DOHH2 (cell line): ENCODE measurements around the gene CABLES1.

ENCODE experiments used
- H3F3A ChIP-seq: fragments of 200-600 bp; sonication (generic), shearing (Covaris generic); 2 replicates; pipeline ENCODE4 v1.6.0; 2016; ENCODE audit warnings: antibody characterized with exemption, mild to moderate bottlenecking; ENCODE audit not compliant: control insufficient read depth, insufficient read depth
- H3K27ac ChIP-seq: fragments of 200-600 bp; sonication (generic); 2 replicates; pipeline ENCODE4 v1.5.1; 2014; ENCODE audit warnings: low read depth, mild to moderate bottlenecking, low read length, moderate library complexity
- H3K27me3 ChIP-seq: fragments of 200-600 bp; sonication (generic); 2 replicates; pipeline ENCODE4 v1.6.1; 2014; ENCODE audit warnings: mild to moderate bottlenecking, low read length, mixed read lengths; ENCODE audit not compliant: control insufficient read depth
- H3K36me3 ChIP-seq: fragments of 200-600 bp; sonication (generic); 2 replicates; pipeline ENCODE4 v1.6.1; 2014; ENCODE audit warnings: mild to moderate bottlenecking, low read length, moderate library complexity, mixed read lengths; ENCODE audit not compliant: control insufficient read depth
- H3K4me1 ChIP-seq: fragments of 200-600 bp; sonication (generic); 2 replicates; pipeline ENCODE4 v1.6.1; 2014; ENCODE audit warnings: mild to moderate bottlenecking, low read length, mixed read lengths; ENCODE audit not compliant: control insufficient read depth
- H3K4me2 ChIP-seq: fragments of 200-600 bp; sonication (generic); 2 replicates; pipeline ENCODE4 v1.6.0; 2014; ENCODE audit warnings: mild to moderate bottlenecking, low read length, moderate library complexity
- H3K4me3 ChIP-seq: fragments of 200-600 bp; sonication (generic); 2 replicates; pipeline ENCODE4 v1.5.1; 2014; ENCODE audit warnings: mild to moderate bottlenecking, low read length, mixed read lengths
- H3K79me2 ChIP-seq: fragments of 200-600 bp; sonication (generic); 2 replicates; pipeline ENCODE4 v1.6.1; 2014; ENCODE audit warnings: mild to moderate bottlenecking, low read length, mixed read lengths; ENCODE audit not compliant: control insufficient read depth
- H3K9me2 ChIP-seq: fragments of 200-600 bp; sonication (generic); replicated peaks from 2 replicates; pipeline ENCODE4 v1.6.1; 2014; ENCODE audit warnings: mild to moderate bottlenecking, low read length, mixed read lengths; ENCODE audit not compliant: control insufficient read depth
- H3K9me3 ChIP-seq: fragments of 200-600 bp; sonication (generic); 2 replicates; pipeline ENCODE4 v1.6.1; 2014; ENCODE audit warnings: antibody characterized with exemption, low read length, mixed read lengths; ENCODE audit not compliant: control insufficient read depth, insufficient read depth
- H4K20me1 ChIP-seq: fragments of 200-600 bp; sonication (generic); 2 replicates; pipeline ENCODE4 v1.6.0; 2014; ENCODE audit warnings: low read depth, mild to moderate bottlenecking, antibody characterized with exemption, low read length, moderate library complexity; ENCODE audit not compliant: control insufficient read depth, insufficient read depth
- EZH2phosphoT487 ChIP-seq: fragments of 200-600 bp; sonication (generic); IDR thresholded peaks from 2 replicates; pipeline ENCODE4 v1.6.1; 2017; ENCODE audit warnings: borderline replicate concordance, mild to moderate bottlenecking, antibody characterized with exemption, low read length, moderate library complexity, mixed read lengths
- TF ChIP-seq, protein P1 (sequence below): fragments of 200-600 bp; sonication (generic); IDR thresholded peaks from one replicate; pipeline ENCODE4 v1.5.1; 2014; ENCODE audit warnings: antibody characterized with exemption, mild to moderate bottlenecking, low read depth, low read length; ENCODE audit not compliant: poor library complexity, severe bottlenecking

Gene CABLES1

DNA sequence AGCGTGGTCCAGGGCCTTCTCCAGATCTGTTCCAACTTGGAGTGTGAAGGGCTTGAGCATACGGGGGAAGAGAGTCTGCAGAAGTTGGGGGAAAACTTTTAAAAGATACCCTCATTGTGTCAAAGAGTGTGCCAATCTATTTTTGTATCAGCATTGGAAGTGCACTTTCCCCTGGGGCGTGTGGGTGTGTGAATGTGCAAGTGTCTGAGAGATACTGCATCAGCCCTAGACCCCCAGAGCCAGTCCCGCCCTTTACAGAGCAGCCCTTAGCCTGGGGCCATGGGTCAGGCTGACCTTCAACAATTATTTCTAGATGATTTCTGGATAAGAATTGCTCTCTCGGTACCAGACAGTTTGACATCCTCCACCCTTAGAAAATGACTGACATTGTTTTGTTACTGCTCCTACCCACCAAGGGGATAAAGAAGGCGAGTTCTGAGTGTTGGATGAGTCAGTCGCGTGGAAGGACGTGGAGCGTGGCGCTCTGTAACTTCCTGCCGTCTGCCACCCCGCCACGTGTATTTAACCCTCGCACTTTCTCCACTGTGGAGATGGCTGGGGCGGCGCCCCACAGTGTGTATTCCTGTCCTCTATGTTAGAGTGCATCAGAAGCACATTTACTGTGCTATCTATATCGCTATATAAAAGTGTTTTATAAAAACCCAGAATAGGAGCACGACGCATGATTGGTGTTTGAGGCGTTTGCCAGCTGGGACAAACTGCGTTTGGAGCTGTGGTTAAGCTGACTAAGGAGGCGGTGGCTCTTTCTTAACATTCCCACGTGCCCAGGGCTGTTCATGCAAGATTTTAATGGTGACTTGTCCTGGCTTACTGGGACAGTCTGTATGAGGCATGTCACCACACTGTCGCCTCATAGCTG is 122.6 kb downstream of the CABLES1 start:
- H3K27ac ChIP-seq: no peak overlapping the region

DNA sequence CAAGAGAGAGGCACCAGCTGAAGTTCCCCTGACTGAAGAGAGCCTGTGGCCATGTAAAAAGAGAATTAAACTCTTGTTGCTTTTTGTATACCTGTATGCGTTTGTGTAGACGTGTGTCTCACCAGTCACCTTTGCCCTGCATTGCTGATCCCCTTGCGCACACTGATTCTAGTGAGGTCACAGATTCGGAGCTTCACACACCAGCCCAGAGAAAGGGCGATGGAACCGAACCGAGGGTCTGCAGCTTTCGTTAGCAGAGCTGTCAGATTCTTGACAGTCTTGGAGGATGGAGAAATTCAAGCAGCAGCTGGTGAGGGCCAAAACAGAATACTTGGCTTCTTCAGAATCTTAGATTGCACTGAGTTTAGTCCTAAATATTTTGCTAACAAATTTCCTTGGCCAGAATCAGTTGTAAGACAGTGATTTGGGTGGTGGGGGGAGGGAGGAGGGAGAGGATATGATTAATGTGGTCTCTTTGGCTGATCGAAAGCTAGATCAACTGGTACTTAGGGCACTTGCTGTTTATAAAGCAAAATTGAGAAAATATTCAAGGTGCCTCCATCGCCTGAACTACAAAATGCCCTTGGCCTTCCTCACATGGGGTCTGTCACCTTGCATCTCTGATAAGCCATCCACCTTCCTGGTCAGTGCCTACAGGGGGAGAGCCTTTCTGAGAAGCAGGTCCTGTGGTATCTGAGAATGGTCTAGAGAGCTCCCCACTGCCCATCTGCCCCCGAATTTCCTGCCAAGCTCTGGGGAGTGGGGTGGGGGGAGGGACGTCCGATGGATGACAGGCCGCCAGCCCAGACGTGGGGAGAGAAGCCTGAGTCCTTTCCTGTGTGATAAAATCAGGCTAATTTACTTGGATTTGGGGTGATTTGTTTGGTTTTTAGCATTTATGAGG is 123.5 kb downstream of the CABLES1 start:
- Histone ChIP-seq H3K4me3 (peak overlapping the region; percentile 62), H4K20me1 (no peaks in the 10 kb centered on the region), H3K27ac (peak overlapping the region; percentile 36; the same call in 1 of the 2 replicates), H3K27me3 (no peaks in the 10 kb centered on the region), H3F3A (0 out of 2 replicates have a peak, but pooled peaks cover 3% of the 10 kb centered on the region), H3K36me3 (no peaks in the 10 kb centered on the region; the same call in 1 of the 2 replicates), H3K79me2 (no peaks in the 10 kb centered on the region), H3K9me2 (no peaks in the 10 kb centered on the region), H3K4me1 (peaks cover 39% of the 10 kb centered on the region), H3K9me3 (no peaks in the 10 kb centered on the region), H3K4me2 (peak overlapping the region; percentile 69)
- no peak for TF ChIP-seq EZH2phosphoT487
- TF ChIP-seq, protein P1, sequence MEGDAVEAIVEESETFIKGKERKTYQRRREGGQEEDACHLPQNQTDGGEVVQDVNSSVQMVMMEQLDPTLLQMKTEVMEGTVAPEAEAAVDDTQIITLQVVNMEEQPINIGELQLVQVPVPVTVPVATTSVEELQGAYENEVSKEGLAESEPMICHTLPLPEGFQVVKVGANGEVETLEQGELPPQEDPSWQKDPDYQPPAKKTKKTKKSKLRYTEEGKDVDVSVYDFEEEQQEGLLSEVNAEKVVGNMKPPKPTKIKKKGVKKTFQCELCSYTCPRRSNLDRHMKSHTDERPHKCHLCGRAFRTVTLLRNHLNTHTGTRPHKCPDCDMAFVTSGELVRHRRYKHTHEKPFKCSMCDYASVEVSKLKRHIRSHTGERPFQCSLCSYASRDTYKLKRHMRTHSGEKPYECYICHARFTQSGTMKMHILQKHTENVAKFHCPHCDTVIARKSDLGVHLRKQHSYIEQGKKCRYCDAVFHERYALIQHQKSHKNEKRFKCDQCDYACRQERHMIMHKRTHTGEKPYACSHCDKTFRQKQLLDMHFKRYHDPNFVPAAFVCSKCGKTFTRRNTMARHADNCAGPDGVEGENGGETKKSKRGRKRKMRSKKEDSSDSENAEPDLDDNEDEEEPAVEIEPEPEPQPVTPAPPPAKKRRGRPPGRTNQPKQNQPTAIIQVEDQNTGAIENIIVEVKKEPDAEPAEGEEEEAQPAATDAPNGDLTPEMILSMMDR: no peak

More for the DNA sequence above, 122.6 kb downstream of the CABLES1 start:
- no peaks in the 10 kb centered on the region for H3K79me2 ChIP-seq
- H4K20me1 ChIP-seq: no peaks in the 10 kb centered on the region
- H3K9me2 ChIP-seq: no peaks in the 10 kb centered on the region
- no peak for TF ChIP-seq EZH2phosphoT487
- TF ChIP-seq, protein P1: no peak
- no peak overlapping the region for H3K4me3 ChIP-seq
- H3K9me3 ChIP-seq: no peaks in the 10 kb centered on the region
- 0 out of 2 replicates have a peak, but pooled peaks cover 3% of the 10 kb centered on the region for H3F3A ChIP-seq
- peaks cover 45% of the 10 kb centered on the region for H3K4me1 ChIP-seq
- H3K36me3 ChIP-seq: no peaks in the 10 kb centered on the region; the same call in 1 of the 2 replicates
- H3K27me3 ChIP-seq: no peaks in the 10 kb centered on the region
- no peak overlapping the region for H3K4me2 ChIP-seq

DNA sequence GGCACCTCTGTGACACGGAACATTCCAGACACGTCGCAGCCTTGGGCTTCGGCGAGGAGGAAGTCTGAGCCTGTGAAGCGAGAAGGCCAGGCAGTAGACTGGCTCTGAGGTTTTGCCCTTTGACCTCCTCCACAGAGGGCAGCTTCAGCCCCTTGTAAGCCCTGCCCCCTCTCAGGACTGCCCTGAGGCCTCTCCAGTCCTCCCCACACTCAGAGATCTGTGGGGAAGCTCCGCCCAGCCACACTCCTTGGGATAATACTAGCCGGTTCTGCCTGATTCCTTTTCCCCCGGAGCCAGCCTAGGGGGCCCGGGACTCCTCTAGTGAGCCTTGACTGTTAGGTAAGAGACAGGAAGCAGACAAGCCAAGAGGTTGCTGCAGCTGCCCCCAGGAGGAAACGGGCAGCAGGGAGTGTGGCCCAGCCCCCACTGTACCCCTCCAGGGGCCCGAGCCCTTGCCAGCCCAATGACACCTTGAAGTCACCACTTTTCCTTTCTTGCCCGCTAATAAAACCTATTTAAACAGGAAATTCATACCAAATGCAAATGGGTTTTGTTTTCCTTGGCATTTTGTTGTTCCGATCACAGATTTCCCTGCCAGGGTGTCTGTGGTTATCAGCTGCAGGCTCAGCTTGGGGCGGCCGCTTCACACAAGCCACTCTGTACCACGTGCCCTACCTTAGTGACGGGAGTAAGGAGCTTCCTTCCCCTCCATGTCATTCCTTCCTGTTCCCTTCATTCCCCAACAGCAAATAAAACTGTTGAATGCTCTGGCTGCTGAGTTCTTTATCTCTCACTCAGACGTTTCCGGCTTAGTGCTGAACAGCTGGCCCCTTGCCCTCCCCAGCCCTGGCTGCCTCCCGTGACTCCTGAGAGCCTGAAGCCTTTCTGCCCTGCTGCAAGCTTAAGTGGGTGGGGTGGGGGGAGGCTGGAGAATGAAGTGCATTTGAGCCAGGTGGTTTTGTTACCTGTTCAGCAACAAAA is 124.7 kb downstream of the CABLES1 start:
- no peaks in the 10 kb centered on the region for H3K27me3 ChIP-seq
- peak overlapping the region; percentile 36 for H3K27ac ChIP-seq
- peaks cover 36% of the 10 kb centered on the region for H3K4me1 ChIP-seq
- H3K4me2 ChIP-seq: peak overlapping the region; percentile 69
- H3K9me2 ChIP-seq: no peaks in the 10 kb centered on the region
- no peaks in the 10 kb centered on the region for H4K20me1 ChIP-seq
- TF ChIP-seq, protein P1: no peak
- TF ChIP-seq EZH2phosphoT487: no peak
- H3F3A ChIP-seq: 0 out of 2 replicates have a peak, but pooled peaks cover 3% of the 10 kb centered on the region
- H3K4me3 ChIP-seq: peak overlapping the region; percentile 62
- no peaks in the 10 kb centered on the region for H3K9me3 ChIP-seq
- no peaks in the 10 kb centered on the region; the same call in 1 of the 2 replicates for H3K36me3 ChIP-seq
- H3K79me2 ChIP-seq: no peaks in the 10 kb centered on the region
